Measurements from ENCODE around the gene WAC.

- TF ChIP-seq POLR2A (IDR thresholded peaks at IDR 0.05; ENCODE audit: low read length) (no peak), CTCF (IDR thresholded peaks at IDR 0.05) (peak; percentile 96), MAFK (IDR thresholded peaks at IDR 0.05; ENCODE audit: partially characterized antibody) (no peak), RAD21 (conservative IDR thresholded peaks at IDR 0.05 in 1 of 2, IDR thresholded peaks at IDR 0.05 in 1 of 2) (peak; percentile 92 to 97), JUN (IDR thresholded peaks at IDR 0.05) (no peak), FOSB (CRISPR knock-in tag; IDR thresholded peaks at IDR 0.05) (no peak), HDAC2 (IDR thresholded peaks at IDR 0.05) (no peak), EP300 (IDR thresholded peaks at IDR 0.05) (no peak), KDM1A (IDR thresholded peaks at IDR 0.05; ENCODE audit: low read depth) (no peak), PBX3 (IDR thresholded peaks at IDR 0.05) (no peak), POLR2AphosphoS2 (conservative IDR thresholded peaks at IDR 0.05; ENCODE audit: low read length) (no peak)
These were observed 95.4 kb downstream of the WAC start for GRCh38 chr10:28628184-28628893.
